GM21619 (cell line): ENCODE results near the gene BFSP2.
"Not testable (repeated sequence)": the region's sequence is repeated elsewhere in the genome, so short reads cannot be mapped to it uniquely, and the experiment has no call there.

Source experiments
- ATAC-seq: cut with Tn5 transposase; IDR thresholded peaks from one replicate; pipeline ENCODE4 v1.9.1; 2021; ENCODE audit not compliant: unreplicated experiment

The BFSP2 gene

DNA sequence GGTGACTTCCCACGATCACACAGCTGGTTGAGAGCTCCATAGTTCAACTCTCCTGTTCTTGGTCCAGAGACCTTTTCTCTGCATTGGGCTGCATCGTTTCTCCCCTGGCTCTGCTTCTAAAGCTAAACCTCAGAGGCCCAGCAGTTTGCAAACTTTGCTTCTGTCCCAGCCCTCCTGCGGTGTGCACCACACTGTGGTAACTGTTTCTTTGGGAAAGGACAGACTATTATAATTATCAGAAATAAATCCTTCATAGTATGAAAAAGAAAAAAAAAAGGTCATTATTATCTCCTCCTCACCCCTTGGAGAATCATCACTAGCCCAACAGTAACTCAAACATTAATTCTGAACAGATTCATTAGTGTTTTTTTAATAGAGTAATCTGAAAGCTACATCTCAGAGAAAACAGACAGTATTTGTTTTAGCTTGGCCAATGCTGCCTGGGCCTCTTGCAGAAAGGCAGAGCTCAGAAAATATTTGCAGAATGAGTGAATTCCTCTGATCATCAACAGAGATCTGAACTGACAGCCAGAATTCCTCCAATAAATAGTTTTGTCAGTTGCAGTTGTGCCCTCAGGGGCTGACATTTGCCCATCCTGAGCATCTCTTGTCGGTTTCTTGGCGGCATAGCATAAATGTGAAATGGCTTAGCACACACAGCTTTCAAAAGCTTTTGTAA is 52.9 kb downstream of the BFSP2 start:
- ATAC-seq, result no peak

DNA sequence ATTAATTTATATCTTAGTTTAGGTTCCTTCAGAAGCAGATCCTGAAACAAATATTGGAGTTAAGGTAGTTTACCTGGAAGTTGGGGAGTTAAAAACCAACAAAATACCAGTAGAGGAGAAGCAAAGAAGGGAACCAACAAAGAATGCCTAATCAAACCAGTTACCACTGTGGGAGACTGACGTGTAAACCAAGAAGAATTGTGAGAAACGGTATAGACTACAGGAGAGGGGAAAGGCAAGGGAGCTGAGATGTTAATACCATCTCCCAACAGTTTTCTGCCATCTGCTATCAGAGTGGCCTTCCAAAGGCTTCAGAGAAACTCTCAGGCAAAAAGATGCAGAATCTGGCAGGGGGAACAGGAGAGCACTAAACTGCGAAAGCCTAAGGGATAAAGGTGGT is 53.5 kb downstream of the BFSP2 start:
- ATAC-seq, result no peak

DNA sequence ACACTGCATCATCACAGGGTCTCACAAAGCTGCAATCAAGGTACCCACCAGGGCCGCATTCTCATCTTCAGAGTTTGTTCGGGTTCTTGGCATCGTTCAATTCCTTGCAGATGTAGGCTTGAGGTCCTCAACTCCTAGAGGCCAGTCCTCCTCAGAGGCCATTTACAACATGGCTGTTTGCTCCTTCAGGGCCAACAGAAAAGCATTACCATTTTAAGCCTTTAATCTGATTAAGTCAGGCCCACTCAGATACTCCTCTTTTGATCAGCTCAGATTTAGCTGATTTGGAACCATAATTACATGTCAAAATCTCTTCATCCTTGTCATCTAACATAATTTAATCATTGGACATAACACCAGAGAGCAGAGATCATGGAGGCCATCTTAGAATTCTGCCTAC is 55.4 kb downstream of the BFSP2 start:
- ATAC-seq, result no peak

DNA sequence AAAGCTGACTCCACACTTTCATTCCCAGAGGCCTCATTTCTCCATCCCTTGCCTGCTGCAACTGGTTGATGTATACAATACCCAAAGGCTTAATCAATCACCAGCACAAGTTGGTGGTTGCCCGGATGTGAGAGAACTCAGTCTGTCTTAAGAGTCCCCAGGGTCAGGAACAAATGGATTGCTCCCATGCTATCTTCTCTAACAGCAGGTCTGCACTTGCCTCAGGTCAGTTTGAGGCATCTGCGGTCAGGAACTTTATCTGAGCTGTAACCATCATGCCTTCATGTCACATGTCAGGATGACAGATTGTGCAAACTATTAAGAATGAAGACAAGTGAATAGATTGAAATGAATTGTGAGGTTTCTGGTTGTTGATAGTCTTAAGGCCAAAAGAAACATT is 56.1 kb downstream of the BFSP2 start:
- no peak for ATAC-seq

DNA sequence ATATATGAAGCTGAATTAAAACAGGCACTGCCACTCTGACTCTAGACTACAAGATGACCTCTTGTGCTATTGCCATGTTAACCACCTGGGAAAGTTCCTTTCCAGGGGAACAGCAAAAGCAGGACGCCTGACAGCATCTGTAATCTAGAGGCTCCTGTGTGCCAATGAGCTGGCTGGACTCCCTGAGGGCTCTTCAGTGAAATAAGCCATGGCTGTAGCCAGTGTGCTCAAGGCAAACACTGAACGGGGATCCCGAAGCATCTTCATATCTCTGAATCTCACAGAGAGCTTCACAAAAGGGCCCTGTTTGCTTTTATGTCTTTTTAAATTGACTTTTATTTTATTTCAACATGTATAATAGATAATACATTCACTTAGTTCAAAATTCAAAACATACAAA is 57.2 kb downstream of the BFSP2 start:
- no peak for ATAC-seq

DNA sequence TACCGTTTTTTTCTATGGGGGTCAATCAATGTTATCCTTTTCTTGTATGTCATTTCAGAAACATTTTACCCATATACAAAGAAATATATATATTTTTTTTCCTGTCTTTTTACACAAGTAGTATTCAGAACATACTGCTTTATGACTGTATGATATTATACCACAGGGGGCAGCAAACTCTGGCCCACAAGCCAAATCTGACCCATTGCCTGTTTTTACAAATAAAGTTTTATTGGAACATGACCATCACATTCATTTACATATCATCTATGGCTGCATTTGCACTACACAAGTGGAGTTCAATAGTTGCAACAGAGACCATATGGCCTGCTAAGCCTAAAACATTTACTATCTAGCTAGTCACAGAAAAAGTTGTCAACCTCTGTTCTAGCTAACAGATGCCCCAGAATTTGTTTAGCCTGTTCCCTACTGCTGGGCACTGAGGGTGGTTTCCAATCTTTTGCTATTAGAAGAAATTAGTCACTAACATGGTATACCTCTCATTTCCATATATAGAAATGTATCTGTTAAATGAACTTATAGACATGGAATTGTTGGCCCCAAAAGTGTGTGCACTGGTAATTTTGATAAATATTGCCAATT is 57.7 kb downstream of the BFSP2 start:
- no peak for ATAC-seq

DNA sequence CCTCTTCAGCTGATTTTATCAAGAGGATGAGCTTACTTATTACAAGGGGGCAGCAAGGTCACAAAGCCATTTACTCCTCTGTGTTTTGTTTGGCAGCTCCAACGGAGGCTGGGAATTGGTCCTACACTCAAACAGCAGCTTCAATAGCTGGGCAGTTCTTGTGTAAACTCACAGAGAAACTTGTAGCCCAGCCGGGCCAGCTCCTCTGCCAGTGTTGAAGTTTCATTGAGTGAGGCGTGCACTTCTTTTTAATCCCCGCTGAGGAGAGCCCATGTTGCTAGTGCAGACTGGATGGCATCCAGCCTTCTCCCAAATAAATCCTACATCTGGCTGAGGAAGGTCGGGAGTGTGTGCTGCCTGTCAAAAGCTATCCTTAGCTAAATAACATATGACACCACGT is 59.5 kb downstream of the BFSP2 start:
- ATAC-seq, result no peak

DNA sequence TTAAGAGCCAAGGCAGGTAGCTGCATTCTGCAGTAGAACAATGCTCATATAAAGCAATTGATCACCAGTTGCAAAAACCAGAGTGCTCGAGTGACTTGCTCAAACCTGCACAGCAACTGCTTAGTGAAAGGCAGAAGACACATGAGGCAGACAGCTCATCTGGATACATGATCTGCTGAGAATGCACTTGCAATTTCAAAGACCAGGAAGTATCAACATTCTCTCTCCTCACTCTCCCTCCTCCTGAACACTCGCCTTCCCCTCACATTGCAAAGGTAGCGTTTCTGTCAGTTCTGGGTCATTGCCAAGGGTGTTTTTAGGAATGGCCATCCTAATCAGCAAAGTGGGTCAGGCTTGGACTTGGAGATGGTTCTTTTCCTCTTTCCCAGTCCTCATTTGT is 61.0 kb downstream of the BFSP2 start:
- ATAC-seq, result no peak

DNA sequence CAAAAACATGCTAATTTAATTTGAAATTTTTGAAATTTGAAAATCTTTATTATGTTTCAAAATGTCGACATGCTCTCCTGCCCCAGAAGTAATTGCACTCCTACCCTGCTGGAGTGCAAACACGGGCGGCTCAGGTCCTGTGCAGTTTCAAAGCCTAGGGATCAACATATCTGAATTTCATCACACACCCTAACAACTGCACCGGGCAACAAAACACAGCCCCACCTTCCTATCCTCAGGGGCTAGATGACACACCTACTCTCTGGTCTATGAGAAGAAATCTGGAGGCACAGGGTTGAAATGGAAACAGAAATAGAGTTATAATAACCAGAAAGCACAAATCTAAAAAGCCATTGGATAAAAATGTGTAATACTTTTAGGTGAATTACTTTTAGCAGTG is 61.4 kb downstream of the BFSP2 start:
- no peak for ATAC-seq

DNA sequence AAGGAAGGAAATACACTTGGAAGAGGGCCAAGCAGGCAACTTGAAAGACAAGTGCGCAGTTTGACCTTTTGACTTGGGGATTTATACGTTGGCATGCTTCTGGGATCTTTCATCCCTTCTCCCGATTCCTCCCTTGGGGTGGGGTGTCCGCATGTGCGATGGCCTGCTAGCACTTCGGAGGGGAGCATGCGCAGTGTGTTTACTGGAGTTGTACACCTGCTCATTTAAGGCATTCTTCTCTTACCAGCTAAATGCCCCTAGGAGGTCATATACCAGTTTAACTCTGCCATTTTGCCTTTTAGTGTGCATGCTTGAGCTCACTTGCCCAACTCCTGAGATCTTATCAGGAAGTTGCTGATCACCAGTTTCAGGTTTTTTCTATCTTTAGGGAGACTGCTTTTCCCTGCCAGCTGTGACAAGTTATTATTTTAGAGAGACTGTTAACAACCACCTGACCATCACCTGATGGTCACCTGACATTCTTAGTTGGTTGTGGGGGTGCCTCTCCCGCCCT is 63.5 kb downstream of the BFSP2 start:
- no peak for ATAC-seq

DNA sequence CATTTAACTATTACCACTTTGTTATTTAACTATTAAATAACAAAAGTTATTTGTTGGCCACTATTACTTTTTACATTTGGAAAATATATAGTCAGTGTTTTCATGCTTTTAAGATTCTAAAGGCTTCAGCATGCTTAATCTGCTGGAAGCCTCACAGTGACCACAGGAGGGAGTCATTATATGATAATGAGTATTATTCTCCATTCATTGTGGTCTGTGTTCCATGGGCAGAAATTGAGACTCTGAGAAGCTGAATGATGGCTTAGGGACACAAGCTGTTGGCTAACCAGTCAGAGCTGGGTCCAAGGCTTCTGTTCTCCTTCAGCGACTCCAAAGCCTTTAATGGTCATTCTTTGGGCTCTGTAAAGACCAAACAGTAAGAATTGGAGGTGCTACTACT is 64.7 kb downstream of the BFSP2 start:
- ATAC-seq, result no peak

DNA sequence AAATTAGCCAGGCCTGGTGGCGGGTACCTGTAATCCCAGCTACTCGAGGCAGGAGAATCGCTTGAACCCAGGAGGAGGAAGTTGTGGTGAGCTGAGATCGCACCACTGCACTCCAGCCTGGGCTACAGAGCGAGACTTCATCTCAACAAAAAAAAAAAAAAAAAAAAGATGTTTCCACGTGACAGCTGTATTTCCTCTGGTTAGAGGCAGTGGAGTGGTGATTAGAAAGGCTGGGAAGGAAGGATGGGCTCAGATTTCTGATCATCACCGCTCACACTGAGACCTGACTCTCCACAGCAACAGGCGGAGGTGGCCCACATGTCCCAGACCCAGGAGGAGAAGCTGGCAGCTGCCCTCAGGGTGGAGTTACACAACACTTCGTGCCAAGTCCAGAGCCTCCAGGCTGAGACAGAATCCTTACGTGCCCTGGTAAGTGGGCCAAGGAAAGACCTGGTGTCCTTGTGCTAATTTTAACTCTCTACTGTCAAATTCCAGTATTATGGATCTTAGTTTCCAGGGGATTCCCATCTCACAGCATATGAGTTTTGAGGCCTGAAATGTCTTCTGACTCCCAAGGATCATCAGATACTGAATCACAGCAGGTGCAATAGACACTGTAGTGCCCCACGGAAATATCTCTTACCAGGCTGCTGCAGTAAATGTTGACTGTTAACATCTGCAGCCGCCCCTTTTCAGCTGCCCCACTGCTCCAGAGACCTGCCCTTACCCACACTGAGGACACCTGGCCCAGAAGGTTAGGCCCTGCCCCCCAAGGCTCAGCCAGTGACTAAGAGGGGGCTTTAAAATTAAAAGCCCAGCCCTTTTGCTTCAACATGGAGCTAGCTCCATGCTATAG is 66.9 kb downstream of the BFSP2 start:
- peak; percentile 33 for ATAC-seq

DNA sequence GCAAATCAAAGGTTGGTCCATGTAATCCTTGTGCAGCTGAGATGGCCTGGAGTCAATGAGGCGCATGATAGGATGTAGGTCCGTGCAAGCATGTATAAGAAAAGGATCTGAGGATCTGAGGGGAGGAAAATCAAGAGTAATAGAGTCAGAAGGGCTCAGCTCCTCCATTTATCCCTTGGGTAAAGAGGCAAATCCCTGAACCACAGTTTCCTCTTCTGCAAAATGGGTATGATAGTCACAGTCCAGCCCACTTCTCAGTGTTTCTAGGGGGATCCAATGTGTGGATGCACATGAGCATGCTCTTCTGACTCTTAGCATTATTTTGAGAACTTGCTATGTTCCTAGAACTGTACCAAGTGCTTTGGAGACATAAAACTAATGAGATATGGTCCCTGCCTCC is 67.9 kb downstream of the BFSP2 start:
- ATAC-seq, result no peak

DNA sequence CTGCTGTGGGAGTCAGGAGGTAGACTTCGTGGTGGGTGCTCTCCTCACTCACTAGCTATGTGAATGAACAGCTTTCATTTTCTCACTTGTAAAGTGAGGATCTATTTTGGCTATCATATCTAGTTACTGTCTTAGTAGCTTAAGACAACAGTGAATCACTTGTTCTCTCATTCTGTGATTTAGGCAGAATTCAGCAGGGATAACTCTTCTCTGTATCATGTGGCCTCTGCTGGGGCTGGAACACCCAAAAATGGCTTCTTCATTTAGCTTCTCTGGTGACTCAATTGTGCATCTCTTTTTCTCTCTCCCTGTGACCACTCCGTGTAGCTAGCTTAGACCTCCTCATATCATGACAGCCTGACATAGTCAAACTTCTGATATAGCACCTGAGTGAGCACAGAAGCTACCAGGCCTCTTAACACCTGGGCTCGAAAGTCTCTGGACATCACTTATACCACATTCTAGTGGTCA is 68.4 kb downstream of the BFSP2 start:
- no peak for ATAC-seq

DNA sequence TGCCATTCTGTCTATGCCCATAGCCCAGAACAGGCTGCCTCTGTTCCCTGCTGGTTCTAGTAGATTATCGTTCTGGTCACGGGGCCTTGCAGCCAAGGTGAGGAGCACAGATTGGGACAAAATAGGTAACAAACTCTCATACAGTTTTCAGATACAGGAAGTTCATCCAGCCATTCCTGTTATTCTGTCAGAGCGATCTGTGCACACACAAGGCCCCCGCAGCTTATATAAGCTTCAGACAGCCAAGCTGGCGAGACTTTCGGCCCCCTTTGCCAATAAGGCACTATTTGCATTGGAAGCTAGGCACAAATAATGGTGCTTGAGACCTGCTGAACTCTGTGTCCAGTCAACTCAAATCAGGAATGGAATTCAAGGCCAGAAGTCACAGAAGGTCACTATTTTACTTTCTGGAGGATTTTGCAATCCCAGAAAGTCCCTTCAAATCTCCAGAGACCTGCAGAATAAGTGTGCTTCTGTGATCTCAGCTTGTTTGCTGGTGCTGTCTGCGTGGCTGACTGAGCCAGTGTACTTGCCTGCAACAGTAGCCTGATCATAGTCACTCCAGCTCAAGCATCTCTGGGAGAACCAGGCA is 69.4 kb downstream of the BFSP2 start:
- ATAC-seq, result no peak

DNA sequence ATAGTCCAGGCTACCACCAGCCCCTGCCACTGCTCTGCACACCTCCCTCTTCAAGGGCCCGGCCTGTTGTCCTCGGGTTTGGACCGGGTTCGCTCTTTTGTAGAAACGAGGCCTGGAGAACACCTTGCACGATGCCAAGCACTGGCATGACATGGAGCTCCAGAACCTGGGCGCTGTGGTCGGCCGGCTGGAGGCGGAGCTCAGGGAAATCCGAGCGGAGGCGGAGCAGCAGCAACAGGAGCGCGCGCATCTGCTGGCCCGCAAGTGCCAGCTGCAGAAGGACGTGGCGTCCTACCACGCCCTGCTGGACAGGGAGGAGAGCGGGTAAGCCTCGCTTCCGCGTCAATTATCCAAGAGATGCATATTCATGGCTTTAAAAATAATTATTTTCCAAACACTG is 72.4 kb downstream of the BFSP2 start:
- no peak for ATAC-seq

DNA sequence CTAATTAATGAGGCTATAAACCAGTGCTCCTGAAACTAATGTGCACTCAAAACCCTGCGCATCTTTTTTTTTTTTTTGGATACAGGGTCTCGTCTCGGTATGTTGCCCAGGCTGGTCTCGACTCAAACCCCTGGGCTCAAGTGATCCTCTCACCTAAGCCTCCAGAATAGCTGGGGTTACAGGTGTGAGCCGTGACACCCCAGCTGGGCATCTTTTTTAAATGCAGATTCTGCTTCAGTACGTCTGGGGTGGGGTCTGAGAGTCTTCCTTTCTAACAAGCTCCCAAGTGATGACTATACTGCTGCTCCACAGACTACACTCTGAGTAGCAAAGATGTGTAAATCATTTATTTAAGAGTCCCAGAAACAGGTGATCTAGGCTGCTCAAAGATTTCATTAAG is 73.0 kb downstream of the BFSP2 start:
- no peak for ATAC-seq

DNA sequence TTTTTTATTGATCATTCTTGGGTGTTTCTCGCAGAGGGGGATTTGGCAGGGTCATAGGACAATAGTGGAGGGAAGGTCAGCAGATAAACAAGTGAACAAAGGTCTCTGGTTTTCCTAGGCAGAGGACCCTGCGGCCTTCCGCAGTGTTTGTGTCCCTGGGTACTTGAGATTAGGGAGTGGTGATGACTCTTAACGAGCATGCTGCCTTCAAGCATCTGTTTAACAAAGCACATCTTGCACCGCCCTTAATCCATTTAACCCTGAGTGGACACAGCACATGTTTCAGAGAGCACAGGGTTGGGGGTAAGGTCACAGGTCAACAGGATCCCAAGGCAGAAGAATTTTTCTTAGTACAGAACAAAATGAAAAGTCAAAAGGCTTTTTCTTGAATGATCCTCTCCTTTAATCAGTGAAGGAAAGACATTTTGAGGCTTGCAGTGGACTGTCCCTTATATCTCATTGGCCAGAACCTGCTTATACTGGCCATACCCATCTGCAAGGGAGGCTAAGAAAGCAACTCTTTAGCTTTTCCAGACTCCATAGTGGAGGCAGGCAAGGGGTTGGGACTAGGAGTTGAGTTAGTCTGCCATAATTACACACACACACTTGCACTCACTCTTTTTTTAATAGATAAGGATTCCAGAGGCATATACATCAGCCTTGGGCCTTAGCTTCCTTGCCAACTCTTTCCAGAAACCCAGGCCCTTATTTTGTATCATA is 73.8 kb downstream of the BFSP2 start:
- not testable (repeated sequence) for ATAC-seq

DNA sequence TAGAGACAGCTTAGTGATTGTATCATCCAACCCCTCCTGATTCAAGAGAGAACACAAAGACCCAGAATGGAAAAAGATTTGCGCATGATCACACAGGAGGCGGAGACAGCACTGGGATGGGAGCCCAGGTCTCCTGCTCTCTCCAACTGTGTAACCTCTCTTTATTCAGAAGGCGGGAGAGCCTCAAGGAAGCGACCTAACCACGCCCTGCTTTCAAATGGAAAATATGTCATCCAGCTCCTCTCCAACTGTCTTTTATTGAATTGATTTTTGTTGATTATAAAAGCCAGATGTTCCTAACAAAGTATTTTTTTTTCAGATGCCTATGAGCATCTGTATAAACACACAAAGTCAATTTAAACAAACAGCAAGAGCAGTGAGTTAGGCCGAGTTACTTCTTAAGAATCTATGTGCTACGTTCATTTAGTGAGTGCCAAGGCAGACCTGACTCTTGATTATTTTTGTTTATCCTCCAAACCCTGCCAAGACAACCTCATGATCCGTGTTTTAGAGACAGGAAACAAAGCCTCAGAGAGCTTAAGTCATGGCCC is 74.5 kb downstream of the BFSP2 start:
- ATAC-seq, result no peak

DNA sequence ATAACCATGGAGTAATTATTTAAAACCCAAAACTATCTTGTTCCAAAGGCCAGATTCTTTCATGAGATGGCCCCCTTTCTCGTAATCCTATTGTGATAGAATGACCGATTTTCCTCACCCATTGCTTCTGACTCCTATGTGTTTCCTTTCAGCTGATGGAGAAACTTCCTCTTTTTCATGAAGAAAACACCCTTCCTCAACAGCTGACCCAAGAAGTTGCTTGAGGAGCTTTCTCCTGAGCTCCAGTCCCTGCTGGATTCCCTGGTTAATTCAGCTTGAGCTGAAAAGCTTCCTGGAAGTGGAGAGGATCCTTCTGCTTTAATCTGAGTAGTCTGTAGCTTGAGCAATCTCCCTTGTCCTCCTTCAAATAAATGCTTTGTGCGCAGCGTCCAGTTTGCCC is 75.0 kb downstream of the BFSP2 start:
- ATAC-seq, result no peak
